Measurements from ENCODE around the gene SAXO1. TPM values are rescaled to one million over a fixed set of nuclear protein-coding genes. Genes with fewer than 3 reads are reported as not detected.

The SAXO1 gene
- not detected for total RNA-seq

DNA sequence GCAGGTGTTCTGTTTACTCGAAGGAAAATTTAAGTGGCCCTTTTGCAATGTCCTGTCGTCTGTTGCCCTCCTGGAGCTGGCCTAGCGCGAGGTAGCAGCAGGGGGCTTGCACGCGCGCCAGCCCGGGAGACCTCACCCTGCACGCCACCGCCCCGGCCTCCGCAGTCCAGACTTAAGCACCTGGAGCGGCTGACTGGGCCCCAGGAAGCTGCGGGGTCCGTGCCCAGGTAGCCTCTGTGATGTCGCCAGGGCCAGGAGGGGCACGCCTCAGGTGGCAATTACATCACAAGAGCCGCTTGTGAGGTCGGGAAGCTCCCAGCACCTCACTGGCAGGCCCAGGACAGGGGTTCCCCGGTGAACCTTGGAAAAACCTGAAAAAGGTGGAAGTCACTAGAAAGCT lies at the start of gene SAXO1:
SAXO1 (minus strand) TSS at position 195 of the 400 bp plus-strand sequence. CDS start 301 bp downstream, outside the sequence.
- Mint-ChIP-seq H3K9me3 (no peaks in the 10 kb centered on the region), H3K27me3 (peaks cover 6% of the 10 kb centered on the region), H3K4me3 (no peak within 1 kb of the TSS), H3K36me3 (no peaks in the 10 kb centered on the region), H3K4me1 (peaks cover 5% of the 10 kb centered on the region), H3K27ac (no peak within 1 kb of the TSS)
- DNase-seq = no peak

GRCh38 chr9:19074836-19075235 lies 41.8 kb upstream of the SAXO1 start:
- peaks cover 47% of the 10 kb centered on the region for H3K36me3 Mint-ChIP-seq
- no peak for DNase-seq
- H3K9me3 Mint-ChIP-seq = no peaks in the 10 kb centered on the region
- H3K4me1 Mint-ChIP-seq = no peaks in the 10 kb centered on the region
- H3K27ac Mint-ChIP-seq = no peak overlapping the region
- no peak overlapping the region for H3K4me3 Mint-ChIP-seq
- no peaks in the 10 kb centered on the region for H3K27me3 Mint-ChIP-seq

DNA sequence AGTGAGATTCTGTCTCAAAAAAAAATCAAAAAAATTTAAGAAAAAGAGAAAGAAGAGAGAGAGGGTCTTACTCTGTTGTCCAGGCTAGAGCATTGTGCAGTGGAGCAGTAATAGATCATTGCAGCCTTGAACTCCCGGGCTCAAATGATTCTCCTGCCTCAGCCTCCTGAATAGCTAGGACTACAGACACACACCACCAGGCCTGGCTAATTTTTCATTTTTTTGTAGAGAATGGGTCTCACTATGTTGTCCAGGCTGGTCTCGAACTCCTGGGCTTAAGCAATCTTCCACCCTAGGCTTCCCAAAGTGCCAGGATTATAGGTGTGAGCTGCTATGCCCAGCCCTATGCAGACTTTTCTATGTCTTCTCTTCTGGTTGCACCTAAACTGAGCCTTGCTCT lies 41.2 kb upstream of the SAXO1 start:
- H3K9me3 Mint-ChIP-seq = no peaks in the 10 kb centered on the region
- no peaks in the 10 kb centered on the region for H3K27me3 Mint-ChIP-seq
- no peak overlapping the region for H3K27ac Mint-ChIP-seq
- DNase-seq = no peak
- no peaks in the 10 kb centered on the region for H3K4me1 Mint-ChIP-seq
- no peak overlapping the region for H3K4me3 Mint-ChIP-seq
- peaks cover 46% of the 10 kb centered on the region for H3K36me3 Mint-ChIP-seq

DNA sequence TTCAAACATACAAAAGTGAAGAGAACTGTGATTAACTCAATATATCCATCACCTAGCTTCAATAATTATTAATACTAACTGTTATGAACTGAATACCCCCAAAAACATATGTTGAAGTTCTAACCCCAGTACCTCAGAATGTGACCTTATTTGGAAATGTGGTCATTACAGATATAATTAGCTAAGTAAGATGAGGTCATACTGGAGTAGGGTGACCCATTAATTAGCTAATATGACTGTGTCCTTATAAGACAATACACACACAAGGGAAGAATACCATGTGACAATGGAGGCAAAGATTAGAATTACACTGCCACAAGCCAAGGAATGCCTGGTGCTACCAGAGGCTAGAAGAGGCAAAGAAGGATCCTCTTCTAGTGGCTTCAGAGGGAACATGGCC lies 24.0 kb upstream of the SAXO1 start:
- no peaks in the 10 kb centered on the region for H3K9me3 Mint-ChIP-seq
- DNase-seq = no peak
- H3K4me3 Mint-ChIP-seq = no peak overlapping the region
- H3K27me3 Mint-ChIP-seq = no peaks in the 10 kb centered on the region
- H3K4me1 Mint-ChIP-seq = peaks cover 5% of the 10 kb centered on the region
- H3K27ac Mint-ChIP-seq = no peak overlapping the region
- H3K36me3 Mint-ChIP-seq = peaks cover 51% of the 10 kb centered on the region

DNA sequence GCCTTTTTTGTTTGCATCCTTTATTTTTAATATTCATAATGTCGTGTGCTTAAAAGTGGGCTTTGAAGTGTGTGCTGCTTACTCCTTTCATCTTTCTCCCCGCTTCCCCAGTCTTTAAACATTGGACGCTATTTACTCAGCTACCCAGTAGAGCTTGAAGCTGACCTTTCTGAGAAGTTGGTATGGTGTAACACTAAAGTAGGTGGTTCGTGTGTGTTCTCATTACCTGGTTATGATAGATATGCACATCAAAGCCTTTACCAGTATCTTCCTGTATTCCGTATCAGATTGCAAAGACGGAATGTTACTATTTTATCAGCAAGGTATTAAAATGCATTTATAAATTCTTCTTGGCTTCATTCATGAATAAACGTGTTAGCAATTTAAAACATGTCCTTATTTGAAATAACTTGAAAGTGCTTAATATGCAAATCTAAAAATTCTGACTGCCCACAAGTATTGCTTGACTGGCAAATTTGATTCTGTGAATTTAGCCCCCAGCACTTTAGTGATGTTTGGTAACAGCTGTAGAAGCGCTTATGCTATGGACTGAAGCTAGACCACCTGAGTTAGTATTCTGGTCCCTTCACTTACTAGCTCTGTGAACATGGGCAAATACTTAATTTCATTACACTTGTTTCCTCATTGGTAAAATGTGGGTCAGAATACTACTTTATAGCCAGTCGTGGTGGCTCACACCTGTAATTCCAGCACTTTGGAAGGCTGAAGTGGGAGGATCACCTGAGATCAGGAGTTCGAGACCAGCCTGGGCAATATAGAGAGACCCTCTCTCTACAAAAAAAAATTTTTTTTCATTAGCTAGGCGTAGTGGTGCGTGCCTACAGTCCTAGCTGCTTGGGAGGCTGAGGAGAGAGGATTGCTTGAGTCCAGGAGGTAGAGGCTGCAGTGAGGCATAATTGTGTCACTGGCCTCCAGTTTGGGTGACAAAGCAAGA lies 17.9 kb upstream of the SAXO1 start:
- H3K9me3 Mint-ChIP-seq = no peaks in the 10 kb centered on the region

DNA sequence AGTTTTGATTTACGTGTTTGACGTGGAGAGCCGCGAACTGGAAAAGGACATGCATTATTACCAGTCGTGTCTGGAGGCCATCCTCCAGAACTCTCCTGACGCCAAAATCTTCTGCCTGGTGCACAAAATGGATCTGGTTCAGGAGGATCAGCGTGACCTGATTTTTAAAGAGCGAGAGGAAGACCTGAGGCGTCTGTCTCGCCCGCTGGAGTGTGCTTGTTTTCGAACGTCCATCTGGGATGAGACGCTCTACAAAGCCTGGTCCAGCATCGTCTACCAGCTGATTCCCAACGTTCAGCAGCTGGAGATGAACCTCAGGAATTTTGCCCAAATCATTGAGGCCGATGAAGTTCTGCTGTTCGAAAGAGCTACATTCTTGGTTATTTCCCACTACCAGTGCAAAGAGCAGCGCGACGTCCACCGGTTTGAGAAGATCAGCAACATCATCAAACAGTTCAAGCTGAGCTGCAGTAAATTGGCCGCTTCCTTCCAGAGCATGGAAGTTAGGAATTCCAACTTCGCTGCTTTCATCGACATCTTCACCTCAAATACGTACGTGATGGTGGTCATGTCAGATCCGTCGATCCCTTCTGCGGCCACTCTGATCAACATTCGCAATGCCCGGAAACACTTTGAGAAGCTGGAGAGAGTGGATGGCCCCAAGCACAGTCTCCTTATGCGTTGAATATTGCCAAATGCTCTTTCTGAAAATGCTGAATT lies 17.1 kb upstream of the SAXO1 start:
- DNase-seq = no peak
- Mint-ChIP-seq H3K9me3 (no peaks in the 10 kb centered on the region), H3K4me1 (peaks cover 24% of the 10 kb centered on the region), H3K27me3 (no peaks in the 10 kb centered on the region), H3K36me3 (peaks cover 31% of the 10 kb centered on the region), H3K4me3 (peak overlapping the region; percentile 96), H3K27ac (peak overlapping the region; percentile 96)

More for the DNA sequence above, 17.9 kb upstream of the SAXO1 start:
- DNase-seq = no peak
- peak overlapping the region; percentile 96 for H3K27ac Mint-ChIP-seq
- H3K4me1 Mint-ChIP-seq = peaks cover 24% of the 10 kb centered on the region
- H3K4me3 Mint-ChIP-seq = peak overlapping the region; percentile 96
- no peaks in the 10 kb centered on the region for H3K27me3 Mint-ChIP-seq
- H3K36me3 Mint-ChIP-seq = peaks cover 35% of the 10 kb centered on the region

GRCh38 chr9:19048966-19049916 lies 16.2 kb upstream of the SAXO1 start, which contains the start of gene RRAGA:
Gene RRAGA, plus strand, starts transcription at chr9:19049427. Its CDS starts 233 bp downstream, at chr9:19049660.
- H3K36me3 Mint-ChIP-seq = peaks cover 30% of the 10 kb centered on the region
- DNase-seq = peak; percentile 95
- peak within 1 kb of the TSS; percentile 96 for H3K4me3 Mint-ChIP-seq
- peaks cover 24% of the 10 kb centered on the region for H3K4me1 Mint-ChIP-seq
- peak within 1 kb of the TSS; percentile 96 for H3K27ac Mint-ChIP-seq
- H3K9me3 Mint-ChIP-seq = no peaks in the 10 kb centered on the region
- H3K27me3 Mint-ChIP-seq = no peaks in the 10 kb centered on the region

DNA sequence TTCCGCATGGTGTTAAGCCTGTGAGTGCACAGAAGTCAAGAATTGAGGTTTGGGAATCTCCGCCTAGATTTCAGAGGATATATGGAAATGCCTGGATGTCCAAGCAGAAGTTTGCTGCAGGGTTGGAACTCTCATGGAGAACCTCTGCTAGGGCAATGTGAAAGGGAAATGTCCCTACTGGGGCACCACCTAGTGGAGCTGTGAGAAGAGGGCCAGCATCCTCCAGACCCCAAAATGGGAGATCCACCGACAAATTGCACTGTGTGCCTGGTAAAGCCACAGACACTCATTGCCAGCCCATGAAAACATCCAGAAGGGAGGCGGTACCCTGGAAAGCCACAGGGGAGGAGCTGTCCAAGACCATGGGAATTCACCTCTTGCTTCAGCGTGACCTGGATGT lies 3.6 kb upstream of the SAXO1 start:
- H3K27me3 Mint-ChIP-seq = no peaks in the 10 kb centered on the region
- H3K36me3 Mint-ChIP-seq = no peaks in the 10 kb centered on the region
- H3K9me3 Mint-ChIP-seq = no peaks in the 10 kb centered on the region
- no peaks in the 10 kb centered on the region for H3K4me1 Mint-ChIP-seq
- no peak overlapping the region for H3K27ac Mint-ChIP-seq
- no peak overlapping the region for H3K4me3 Mint-ChIP-seq
- no peak for DNase-seq

GRCh38 chr9:19032406-19032805 lies 603 bp downstream of the SAXO1 start:
- H3K27me3 Mint-ChIP-seq = peaks cover 6% of the 10 kb centered on the region

GRCh38 chr9:19030899-19031298 lies 2.1 kb downstream of the SAXO1 start:
- no peak for DNase-seq
- H3K9me3 Mint-ChIP-seq = no peaks in the 10 kb centered on the region
- H3K36me3 Mint-ChIP-seq = peaks cover 3% of the 10 kb centered on the region
- H3K4me1 Mint-ChIP-seq = peaks cover 12% of the 10 kb centered on the region
- peaks cover 6% of the 10 kb centered on the region for H3K27me3 Mint-ChIP-seq
- H3K4me3 Mint-ChIP-seq = no peak overlapping the region
- H3K27ac Mint-ChIP-seq = no peak overlapping the region

More at GRCh38 chr9:19032406-19032805, 603 bp downstream of the SAXO1 start:
- Mint-ChIP-seq H3K9me3 (no peaks in the 10 kb centered on the region), H3K4me3 (no peak overlapping the region), H3K36me3 (no peaks in the 10 kb centered on the region), H3K4me1 (peaks cover 5% of the 10 kb centered on the region), H3K27ac (no peak overlapping the region)
- no peak for DNase-seq

DNA sequence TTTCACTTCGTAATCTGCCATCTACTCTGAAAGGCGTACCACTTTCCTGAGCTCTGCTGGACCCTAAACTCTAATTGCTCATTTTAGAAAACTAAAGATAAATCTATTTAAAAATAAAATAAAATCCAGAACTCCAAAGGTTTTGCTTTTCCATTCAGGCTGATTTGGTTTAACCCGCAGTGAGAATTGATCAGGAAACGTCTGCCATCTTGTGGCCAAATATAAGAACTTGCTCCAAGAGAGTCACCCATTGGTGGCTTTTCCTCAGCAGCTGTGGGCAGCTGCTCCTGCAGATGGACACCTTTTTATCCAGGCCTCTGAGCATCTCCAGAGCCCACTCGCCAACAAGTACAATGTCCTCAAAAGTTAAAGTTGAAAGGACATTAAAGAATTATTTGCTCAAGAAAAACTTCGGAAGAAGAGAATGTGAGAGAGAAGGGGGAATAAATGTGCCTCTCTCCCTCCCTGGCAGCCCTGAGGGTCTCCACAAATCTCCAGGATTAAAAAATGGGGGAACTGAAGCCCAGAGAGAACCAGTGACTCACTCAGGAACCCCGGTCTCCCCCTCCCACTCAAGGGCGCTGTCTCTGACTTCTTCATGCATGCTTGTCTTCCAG lies 4.1 kb downstream of the SAXO1 start:
- H3K9me3 Mint-ChIP-seq = no peaks in the 10 kb centered on the region
- no peak overlapping the region for H3K27ac Mint-ChIP-seq
- H3K27me3 Mint-ChIP-seq = peaks cover 6% of the 10 kb centered on the region
- peak; percentile 24 for DNase-seq
- peaks cover 12% of the 10 kb centered on the region for H3K4me1 Mint-ChIP-seq
- no peak overlapping the region for H3K4me3 Mint-ChIP-seq
- H3K36me3 Mint-ChIP-seq = peaks cover 3% of the 10 kb centered on the region

DNA sequence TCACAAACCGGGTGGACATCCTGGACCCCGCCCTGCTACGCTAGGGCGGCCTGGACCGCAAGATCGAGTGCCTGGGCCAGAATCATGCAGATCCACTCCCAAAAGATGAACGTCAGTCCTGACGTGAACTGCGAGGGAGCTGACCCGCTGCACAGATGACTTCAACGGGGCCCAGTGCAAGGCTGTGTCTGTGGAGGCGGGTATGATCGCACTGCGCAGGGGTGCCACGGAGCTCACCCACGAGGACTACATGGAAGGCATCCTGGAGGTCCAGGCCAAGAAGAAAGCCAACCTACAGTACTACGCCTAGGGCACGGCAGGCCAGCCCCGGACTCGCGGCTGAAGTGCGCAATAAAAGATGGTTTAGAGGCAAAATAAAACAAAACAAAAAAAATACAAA lies 5.2 kb downstream of the SAXO1 start:
- H3K4me3 Mint-ChIP-seq = no peak overlapping the region
- peaks cover 12% of the 10 kb centered on the region for H3K4me1 Mint-ChIP-seq
- no peak for DNase-seq
- peaks cover 6% of the 10 kb centered on the region for H3K27me3 Mint-ChIP-seq
- peaks cover 3% of the 10 kb centered on the region for H3K36me3 Mint-ChIP-seq
- no peaks in the 10 kb centered on the region for H3K9me3 Mint-ChIP-seq
- no peak overlapping the region for H3K27ac Mint-ChIP-seq

GRCh38 chr9:19026375-19026774 lies 6.6 kb downstream of the SAXO1 start:
- H3K27me3 Mint-ChIP-seq = peaks cover 6% of the 10 kb centered on the region
- peak; percentile 25 for DNase-seq

DNA sequence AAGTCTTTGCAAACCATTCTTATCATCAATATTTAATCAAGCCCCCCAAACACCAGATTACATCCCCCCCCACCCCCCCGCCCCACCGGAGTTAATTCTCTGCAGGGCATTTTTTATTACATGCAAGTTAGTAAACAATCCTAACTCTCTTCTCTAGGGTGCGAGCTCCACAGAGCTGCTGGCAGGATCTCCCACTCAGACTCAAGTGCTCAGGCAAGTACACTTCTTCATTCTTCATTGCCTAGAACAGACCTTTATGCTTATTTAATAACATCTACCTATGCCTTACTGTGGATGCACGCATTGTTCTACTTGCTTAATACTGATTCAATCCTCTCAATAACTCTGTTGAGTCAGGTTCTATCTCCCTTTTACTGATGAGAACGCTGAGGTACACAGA lies 9.9 kb downstream of the SAXO1 start:
- H3K9me3 Mint-ChIP-seq = no peaks in the 10 kb centered on the region
- peaks cover 3% of the 10 kb centered on the region for H3K36me3 Mint-ChIP-seq
- DNase-seq = no peak
- peaks cover 8% of the 10 kb centered on the region for H3K4me1 Mint-ChIP-seq
- no peak overlapping the region for H3K27ac Mint-ChIP-seq
- H3K27me3 Mint-ChIP-seq = no peaks in the 10 kb centered on the region
- H3K4me3 Mint-ChIP-seq = no peak overlapping the region

More at GRCh38 chr9:19026375-19026774, 6.6 kb downstream of the SAXO1 start:
- Mint-ChIP-seq H3K36me3 (peaks cover 3% of the 10 kb centered on the region), H3K9me3 (no peaks in the 10 kb centered on the region), H3K27ac (no peak overlapping the region), H3K4me1 (peaks cover 12% of the 10 kb centered on the region), H3K4me3 (no peak overlapping the region)
